Lower lobe of right lung (tissue), 2 donors: ENCODE measurements around the gene OR10P1. TPM values are rescaled to one million over a fixed set of nuclear protein-coding genes. Genes with fewer than 3 reads are reported as not detected.

Experiments
- ATAC-seq, 2 donors: fragments of 200-7000 bp; cut with Tn5 transposase; one replicate each; pipeline ENCODE4 v1.9.1; 2020 to 2022; ENCODE audit warnings: mild to moderate bottlenecking in 2 of 2, moderate library complexity in 2 of 2
- DNase-seq: peaks from one replicate; pipeline ENCODE4 v3.0.0-alpha.2; 2020
- H3K27ac ChIP-seq: fragments of 200-600 bp; one replicate; pipeline ENCODE4 v1.8.0; 2022
- H3K27me3 ChIP-seq: fragments of 200-600 bp; one replicate; pipeline ENCODE4 v1.8.0; 2022; ENCODE audit warnings: low read depth
- H3K36me3 ChIP-seq: fragments of 200-600 bp; one replicate; pipeline ENCODE4 v1.8.0; 2022; ENCODE audit warnings: mild to moderate bottlenecking
- H3K4me1 ChIP-seq: fragments of 200-600 bp; one replicate; pipeline ENCODE4 v1.8.0; 2022
- H3K4me3 ChIP-seq: fragments of 200-600 bp; one replicate; pipeline ENCODE4 v1.8.0; 2022; ENCODE audit warnings: mild to moderate bottlenecking
- H3K9me3 ChIP-seq: fragments of 200-600 bp; one replicate; pipeline ENCODE4 v1.8.0; 2022
- intact Hi-C: fragments of 100-400 bp; cut with DNase I; formaldehyde crosslinking; loops from one replicate; pipeline ENCODE4 v1.11.0; 2022
- total RNA-seq: library from RNA; stranded (reverse); fragmentation: NEBNext Ultra II Directional; extraction: Animal tissue kit (Norgen Biotek cat#: 25700); gene quantifications from one replicate; pipeline ENCODE4 v1.2.1, GENCODE V29; 2021
- TF ChIP-seq, protein P1 (sequence below): fragments of 200-600 bp; IDR thresholded peaks from one replicate; pipeline ENCODE4 v1.8.0; 2022; ENCODE audit warnings: antibody characterized with exemption, mild to moderate bottlenecking
- donor health status: DM: no; HTN: yes; CAD: no; lungs with severe emphysema.

OR10P1 gene
- total RNA-seq, 1 donor from 2014 or later, result not detected

DNA sequence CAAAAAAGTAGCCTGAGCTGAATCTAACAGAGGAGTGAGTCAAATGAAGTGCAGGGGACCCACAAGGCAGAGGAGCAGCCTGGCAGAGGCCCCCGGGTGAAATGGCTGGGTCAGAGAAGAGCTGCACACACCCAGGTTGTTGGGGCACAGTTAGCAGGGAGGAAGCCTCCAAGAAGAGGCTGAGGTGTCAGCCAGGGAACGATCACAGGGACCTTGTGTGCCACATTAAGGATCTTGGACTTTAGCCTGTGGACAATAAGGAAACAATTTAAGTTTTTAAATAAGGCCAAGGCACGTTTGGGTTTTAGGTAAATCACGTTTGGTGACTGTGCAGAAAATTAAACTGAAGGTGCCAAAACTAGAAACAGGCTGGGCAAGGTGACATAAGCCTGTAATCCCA lies 35.1 kb downstream of the OR10P1 start:
- Histone ChIP-seq H3K4me3 (no peak overlapping the region), H3K27ac (no peak overlapping the region), H3K9me3 (no peaks in the 10 kb centered on the region), H3K4me1 (no peaks in the 10 kb centered on the region), H3K36me3 (no peaks in the 10 kb centered on the region), H3K27me3 (no peaks in the 10 kb centered on the region)
- TF ChIP-seq, protein P1, sequence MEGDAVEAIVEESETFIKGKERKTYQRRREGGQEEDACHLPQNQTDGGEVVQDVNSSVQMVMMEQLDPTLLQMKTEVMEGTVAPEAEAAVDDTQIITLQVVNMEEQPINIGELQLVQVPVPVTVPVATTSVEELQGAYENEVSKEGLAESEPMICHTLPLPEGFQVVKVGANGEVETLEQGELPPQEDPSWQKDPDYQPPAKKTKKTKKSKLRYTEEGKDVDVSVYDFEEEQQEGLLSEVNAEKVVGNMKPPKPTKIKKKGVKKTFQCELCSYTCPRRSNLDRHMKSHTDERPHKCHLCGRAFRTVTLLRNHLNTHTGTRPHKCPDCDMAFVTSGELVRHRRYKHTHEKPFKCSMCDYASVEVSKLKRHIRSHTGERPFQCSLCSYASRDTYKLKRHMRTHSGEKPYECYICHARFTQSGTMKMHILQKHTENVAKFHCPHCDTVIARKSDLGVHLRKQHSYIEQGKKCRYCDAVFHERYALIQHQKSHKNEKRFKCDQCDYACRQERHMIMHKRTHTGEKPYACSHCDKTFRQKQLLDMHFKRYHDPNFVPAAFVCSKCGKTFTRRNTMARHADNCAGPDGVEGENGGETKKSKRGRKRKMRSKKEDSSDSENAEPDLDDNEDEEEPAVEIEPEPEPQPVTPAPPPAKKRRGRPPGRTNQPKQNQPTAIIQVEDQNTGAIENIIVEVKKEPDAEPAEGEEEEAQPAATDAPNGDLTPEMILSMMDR, result no peak
- no peak for ATAC-seq
- intact Hi-C loops, result no loop called here
- DNase-seq, result no peak

DNA sequence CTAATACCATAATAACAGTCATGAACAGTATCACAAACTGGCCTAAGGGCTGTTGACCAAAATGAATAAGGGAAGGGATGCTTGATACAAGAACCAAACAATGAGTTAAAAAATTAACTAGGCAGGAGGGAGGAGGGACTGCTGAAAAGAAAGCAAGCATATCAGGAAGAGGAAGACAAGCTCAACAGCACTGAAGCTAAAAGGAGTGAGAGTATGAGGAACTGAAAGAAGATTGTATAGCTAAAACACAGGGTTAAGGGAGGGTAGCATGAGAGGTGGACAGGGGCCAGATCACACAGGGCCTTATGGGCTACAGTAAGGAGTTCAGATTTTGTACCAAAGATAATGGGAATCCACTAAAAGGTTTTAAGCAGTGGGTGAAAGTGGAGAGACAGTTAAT lies 36.9 kb downstream of the OR10P1 start:
- H3K27me3 ChIP-seq, result no peaks in the 10 kb centered on the region
- DNase-seq (no peak), ATAC-seq (peak; percentile 37 to 63)
- no peaks in the 10 kb centered on the region for H3K36me3 ChIP-seq
- H3K9me3 ChIP-seq, result no peaks in the 10 kb centered on the region
- intact Hi-C loops, result no loop called here
- H3K4me3 ChIP-seq, result no peak overlapping the region
- TF ChIP-seq, protein P1, result no peak
- no peaks in the 10 kb centered on the region for H3K4me1 ChIP-seq
- H3K27ac ChIP-seq, result no peak overlapping the region

DNA sequence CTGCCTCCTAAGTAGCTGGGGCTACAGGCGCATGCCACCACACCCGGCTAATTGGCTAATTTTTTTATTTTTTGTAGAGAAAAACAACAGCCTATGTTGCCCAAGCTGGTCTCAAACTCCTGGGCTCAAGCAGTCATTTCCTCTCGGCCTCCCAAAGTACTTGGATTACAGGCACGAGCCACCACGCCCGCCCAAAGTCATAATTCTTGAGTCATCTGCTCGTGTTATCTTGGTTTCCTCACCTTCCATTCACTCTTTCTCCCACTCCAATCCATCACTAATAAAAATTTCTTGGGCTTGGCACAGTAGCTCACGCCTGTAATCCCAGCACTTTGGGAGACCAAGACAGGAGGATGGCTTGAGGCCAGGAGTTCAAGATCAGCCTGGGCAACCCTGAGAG lies 39.0 kb downstream of the OR10P1 start:
- H3K4me3 ChIP-seq, result no peak overlapping the region
- H3K27ac ChIP-seq, result no peak overlapping the region
- H3K4me1 ChIP-seq, result no peaks in the 10 kb centered on the region
- H3K27me3 ChIP-seq, result no peaks in the 10 kb centered on the region
- H3K36me3 ChIP-seq, result no peaks in the 10 kb centered on the region
- intact Hi-C loops, result no loop called here
- DNase-seq (no peak), ATAC-seq (peak in 1 of 2 donors; percentile 8)
- H3K9me3 ChIP-seq, result no peaks in the 10 kb centered on the region
- TF ChIP-seq, protein P1, result no peak

DNA sequence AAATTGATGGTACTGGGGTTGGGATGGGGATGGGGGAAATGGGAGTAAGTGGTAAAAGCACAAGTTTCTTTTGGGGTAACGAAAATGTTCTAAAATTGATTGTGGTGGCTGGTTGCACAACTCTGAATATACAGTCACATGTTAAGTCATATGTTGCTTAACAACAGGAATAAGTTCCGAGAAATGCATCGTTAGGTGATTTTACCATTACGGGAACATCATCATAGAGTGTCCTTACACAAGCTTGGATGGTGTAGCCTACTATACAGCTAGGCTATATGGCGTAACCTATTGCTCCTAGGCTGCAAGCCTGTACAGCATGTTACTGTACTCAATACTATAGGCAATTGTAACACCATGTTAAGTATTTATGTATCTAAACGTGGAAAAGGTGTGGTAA lies 40.0 kb downstream of the OR10P1 start:
- Histone ChIP-seq H3K4me1 (peaks cover 9% of the 10 kb centered on the region), H3K9me3 (no peaks in the 10 kb centered on the region), H3K36me3 (no peaks in the 10 kb centered on the region), H3K27me3 (no peaks in the 10 kb centered on the region), H3K4me3 (no peak overlapping the region), H3K27ac (no peak overlapping the region)
- ATAC-seq, result no peak
- intact Hi-C loops, result no loop called here
- DNase-seq, result no peak
- TF ChIP-seq, protein P1, result no peak

DNA sequence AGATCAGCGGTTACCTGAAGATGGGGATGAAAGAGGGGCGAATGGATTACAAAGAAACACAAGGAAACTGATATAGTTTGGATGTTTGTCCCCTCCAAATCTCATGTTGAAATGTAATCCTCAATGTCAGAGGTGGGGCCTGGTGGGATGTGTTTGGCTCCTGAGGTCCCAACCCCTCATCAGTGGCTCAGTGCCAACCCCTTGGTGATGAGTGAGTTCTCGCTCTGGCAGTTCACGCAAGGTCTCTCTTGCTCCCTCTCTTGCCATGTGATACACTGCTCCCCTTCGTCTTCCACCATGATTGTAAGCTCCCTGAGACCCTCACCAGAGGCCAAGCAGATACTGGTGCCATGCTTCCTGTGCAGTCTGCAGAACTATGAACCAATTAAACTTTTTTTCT lies 43.0 kb downstream of the OR10P1 start:
- ATAC-seq, result no peak
- no peak overlapping the region for H3K27ac ChIP-seq
- no peak for DNase-seq
- H3K4me3 ChIP-seq, result no peak overlapping the region
- H3K9me3 ChIP-seq, result no peaks in the 10 kb centered on the region
- no peaks in the 10 kb centered on the region for H3K27me3 ChIP-seq
- intact Hi-C loops, result no loop called here
- H3K4me1 ChIP-seq, result peaks cover 13% of the 10 kb centered on the region
- H3K36me3 ChIP-seq, result no peaks in the 10 kb centered on the region
- TF ChIP-seq, protein P1, result no peak
